Natural killer cell treated with Interleukin-12 subunit alpha and Interleukin-12 subunit beta and Interleukin-15 and Interleukin-18, amount 100 ng/mL, for 72 hours (primary cell): Measurements from ENCODE around the gene CCDC83. TPM values are rescaled to one million over a fixed set of nuclear protein-coding genes. Genes with fewer than 3 reads are reported as not detected.
A peak's percentile ranks its signal among the peaks of the same experiment; 100 is the strongest.
"Not testable (repeated sequence)": the region's sequence is repeated elsewhere in the genome, so short reads cannot be mapped to it uniquely, and the experiment has no call there.

Experiments used
- ATAC-seq, 2 donors: fragments of 150-1000 bp; cut with Tn5 transposase in 1 of 2; sonication (Bioruptor Pico), chemical (Tn5 transposase) in 1 of 2; 2 replicates each; pipeline ENCODE4 v1.10.0; 2021
- DNase-seq: peaks from one replicate; pipeline ENCODE4 v3.0.0; 2022; ENCODE audit warnings: low spot score
- H3K27ac Mint-ChIP-seq, 2 donors: 1 replicate in 1 of 2; 2 replicates in 1 of 2; pipeline ENCODE4 v1.8.0; 2022; ENCODE audit warnings: mixed read lengths in 2 of 2, mild to moderate bottlenecking in 1 of 2, moderate library complexity in 1 of 2
- H3K27me3 Mint-ChIP-seq, 2 donors: 1 replicate in 1 of 2; 2 replicates in 1 of 2; pipeline ENCODE4 v1.8.0; 2022; ENCODE audit warnings: mixed read lengths in 2 of 2
- H3K36me3 Mint-ChIP-seq: one replicate; pipeline ENCODE4 v1.8.0; 2022; ENCODE audit warnings: mixed read lengths
- H3K4me1 Mint-ChIP-seq, 2 donors: 1 replicate in 1 of 2; 2 replicates in 1 of 2; pipeline ENCODE4 v1.8.0; 2022; ENCODE audit warnings: low read depth in 2 of 2, mixed read lengths in 2 of 2, mild to moderate bottlenecking in 1 of 2
- H3K4me3 Mint-ChIP-seq: one replicate; pipeline ENCODE4 v1.8.0; 2022; ENCODE audit warnings: mixed read lengths
- H3K9me3 Mint-ChIP-seq: 2 replicates; pipeline ENCODE4 v1.8.0; 2022; ENCODE audit warnings: mixed read lengths
- total RNA-seq, 2 donors: library from RNA; stranded (reverse); gene quantifications; one replicate each; pipeline ENCODE4 v1.2.3, GENCODE V29; 2022

The CCDC83 gene
- total RNA-seq, 2 donors from 2014 or later = not detected

- no peaks in the 10 kb centered on the region for H3K27me3 Mint-ChIP-seq
- H3K36me3 Mint-ChIP-seq = peaks cover 9% of the 10 kb centered on the region
- H3K9me3 Mint-ChIP-seq = no peaks in the 10 kb centered on the region
- H3K27ac Mint-ChIP-seq = no peak overlapping the region
- ATAC-seq (no peak), DNase-seq (no peak)
- no peak overlapping the region for H3K4me3 Mint-ChIP-seq
- peaks cover 0 to 9% of the 10 kb centered on the region in 2 donors for H3K4me1 Mint-ChIP-seq
These were observed 7.7 kb upstream of the CCDC83 start for GRCh38 chr11:85847436-85847835.

GRCh38 chr11:85848006-85848405, 7.2 kb upstream of the CCDC83 start:
- DNase-seq (no peak), ATAC-seq (no peak)
- Mint-ChIP-seq H3K27me3 (no peaks in the 10 kb centered on the region), H3K4me1 (peaks cover 0 to 9% of the 10 kb centered on the region in 2 donors), H3K4me3 (no peak overlapping the region), H3K9me3 (no peaks in the 10 kb centered on the region), H3K36me3 (peaks cover 9% of the 10 kb centered on the region), H3K27ac (no peak overlapping the region)

DNA sequence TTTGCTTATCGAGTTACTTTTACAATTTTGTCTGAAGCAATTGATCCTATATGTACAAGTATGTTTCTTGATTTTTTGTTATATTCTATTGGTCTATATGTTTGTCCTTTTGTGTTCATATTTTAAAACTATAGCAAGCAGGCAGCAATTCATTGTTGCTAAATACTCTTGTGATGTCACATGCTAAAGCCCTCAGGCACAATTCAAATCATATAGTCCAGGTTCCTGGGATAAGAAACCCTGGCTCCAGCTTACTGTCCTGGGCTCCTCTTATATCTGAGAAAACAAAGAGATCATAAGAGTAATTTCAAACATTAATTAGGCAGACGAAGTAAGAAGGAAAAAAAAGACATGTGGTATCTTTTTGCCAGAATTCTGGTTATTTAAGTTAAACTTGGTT, 6.6 kb upstream of the CCDC83 start:
- peaks cover 9% of the 10 kb centered on the region for H3K36me3 Mint-ChIP-seq
- no peak for ATAC-seq
- H3K27ac Mint-ChIP-seq = no peak overlapping the region
- no peaks in the 10 kb centered on the region for H3K9me3 Mint-ChIP-seq
- peaks cover 0 to 9% of the 10 kb centered on the region in 2 donors for H3K4me1 Mint-ChIP-seq
- H3K4me3 Mint-ChIP-seq = no peak overlapping the region
- no peak for DNase-seq
- no peaks in the 10 kb centered on the region for H3K27me3 Mint-ChIP-seq

DNA sequence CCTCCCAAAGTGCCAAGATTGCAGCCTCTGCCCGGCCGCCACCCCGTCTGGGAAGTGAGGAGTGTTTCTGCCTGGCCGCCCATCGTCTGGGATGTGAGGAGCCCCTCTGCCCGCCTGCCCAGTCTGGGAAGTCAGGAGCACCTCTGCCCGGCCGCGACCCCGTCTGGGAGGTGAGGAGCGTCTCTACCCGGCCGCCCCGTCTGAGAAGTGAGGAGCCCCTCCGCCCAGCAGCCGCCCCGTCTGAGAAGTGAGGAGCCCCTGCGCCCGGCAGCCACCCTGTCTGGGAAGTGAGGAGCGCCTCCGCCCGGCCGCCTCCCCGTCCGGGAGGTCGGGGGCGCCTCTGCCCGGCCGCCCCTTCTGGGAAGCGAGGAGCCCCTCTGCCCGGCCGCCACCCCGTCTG, 2.4 kb upstream of the CCDC83 start:
- H3K9me3 Mint-ChIP-seq = not testable (repeated sequence)

GRCh38 chr11:85853541-85853940, 1.6 kb upstream of the CCDC83 start:
- not testable (repeated sequence) for H3K36me3 Mint-ChIP-seq, H3K27ac Mint-ChIP-seq, ATAC-seq, H3K27me3 Mint-ChIP-seq, DNase-seq, H3K9me3 Mint-ChIP-seq
- Mint-ChIP-seq H3K4me1 (peaks cover 10 to 12% of the 10 kb centered on the region in 2 donors), H3K4me3 (peak overlapping the region; percentile 91)

More for the DNA sequence above, 2.4 kb upstream of the CCDC83 start:
- not testable (repeated sequence) for H3K4me3 Mint-ChIP-seq, H3K27me3 Mint-ChIP-seq, H3K36me3 Mint-ChIP-seq, H3K27ac Mint-ChIP-seq, ATAC-seq, DNase-seq
- H3K4me1 Mint-ChIP-seq = peaks cover 10 to 12% of the 10 kb centered on the region in 2 donors

- Mint-ChIP-seq H3K4me1 (peaks cover 10 to 12% of the 10 kb centered on the region in 2 donors), H3K36me3 (peaks cover 9% of the 10 kb centered on the region), H3K27ac (peak overlapping the region; percentile 85 to 98), H3K9me3 (no peaks in the 10 kb centered on the region), H3K4me3 (peak overlapping the region; percentile 91), H3K27me3 (peaks cover 0 to under 1% of the 10 kb centered on the region in 2 donors)
- DNase-seq (no peak), ATAC-seq (no peak)
These were observed 999 bp upstream of the CCDC83 start for GRCh38 chr11:85854212-85854556.

- DNase-seq (peak; percentile 93), ATAC-seq (peak; percentile 98)
- Mint-ChIP-seq H3K4me3 (peak overlapping the region; percentile 91), H3K27ac (peak overlapping the region; percentile 85 to 98), H3K4me1 (peaks cover 10 to 12% of the 10 kb centered on the region in 2 donors), H3K27me3 (peaks cover 3 to 7% of the 10 kb centered on the region in 2 donors), H3K36me3 (peaks cover 9% of the 10 kb centered on the region), H3K9me3 (no peaks in the 10 kb centered on the region)
These were observed 434 bp upstream of the CCDC83 start for GRCh38 chr11:85854557-85855340.

GRCh38 chr11:85857098-85857497, 1.9 kb downstream of the CCDC83 start:
- Mint-ChIP-seq H3K27me3 (peaks cover 6 to 7% of the 10 kb centered on the region in 2 donors), H3K4me3 (no peak overlapping the region), H3K27ac (no peak overlapping the region), H3K36me3 (no peaks in the 10 kb centered on the region), H3K9me3 (no peaks in the 10 kb centered on the region), H3K4me1 (peaks cover 10 to 12% of the 10 kb centered on the region in 2 donors)
- ATAC-seq (no peak), DNase-seq (no peak)

GRCh38 chr11:85859541-85859940, 4.4 kb downstream of the CCDC83 start:
- not testable (repeated sequence) for DNase-seq, H3K4me3 Mint-ChIP-seq, H3K36me3 Mint-ChIP-seq, H3K9me3 Mint-ChIP-seq, H3K27ac Mint-ChIP-seq, H3K27me3 Mint-ChIP-seq, ATAC-seq, H3K4me1 Mint-ChIP-seq

GRCh38 chr11:85863855-85864254, 8.7 kb downstream of the CCDC83 start:
- no peak for DNase-seq
- Mint-ChIP-seq H3K4me3 (no peak overlapping the region), H3K27ac (no peak overlapping the region), H3K4me1 (no peaks in the 10 kb centered on the region), H3K36me3 (no peaks in the 10 kb centered on the region), H3K9me3 (no peaks in the 10 kb centered on the region), H3K27me3 (peaks cover 7 to 15% of the 10 kb centered on the region in 2 donors)
- no peak for ATAC-seq

- peaks cover 0 to 8% of the 10 kb centered on the region in 2 donors for H3K27me3 Mint-ChIP-seq
- H3K9me3 Mint-ChIP-seq = no peaks in the 10 kb centered on the region
- H3K4me3 Mint-ChIP-seq = no peak overlapping the region
- no peaks in the 10 kb centered on the region for H3K4me1 Mint-ChIP-seq
- ATAC-seq = no peak
- no peaks in the 10 kb centered on the region for H3K36me3 Mint-ChIP-seq
- no peak overlapping the region for H3K27ac Mint-ChIP-seq
- DNase-seq = no peak
These were observed 11.1 kb downstream of the CCDC83 start for GRCh38 chr11:85866137-85866827.

- no peak overlapping the region for H3K27ac Mint-ChIP-seq
- H3K4me3 Mint-ChIP-seq = no peak overlapping the region
- peaks cover 0 to 8% of the 10 kb centered on the region in 2 donors for H3K27me3 Mint-ChIP-seq
- DNase-seq = no peak
- H3K4me1 Mint-ChIP-seq = no peaks in the 10 kb centered on the region
- H3K9me3 Mint-ChIP-seq = no peaks in the 10 kb centered on the region
- ATAC-seq = no peak
- H3K36me3 Mint-ChIP-seq = no peaks in the 10 kb centered on the region
These were observed 12.6 kb downstream of the CCDC83 start for GRCh38 chr11:85867751-85868150.

DNA sequence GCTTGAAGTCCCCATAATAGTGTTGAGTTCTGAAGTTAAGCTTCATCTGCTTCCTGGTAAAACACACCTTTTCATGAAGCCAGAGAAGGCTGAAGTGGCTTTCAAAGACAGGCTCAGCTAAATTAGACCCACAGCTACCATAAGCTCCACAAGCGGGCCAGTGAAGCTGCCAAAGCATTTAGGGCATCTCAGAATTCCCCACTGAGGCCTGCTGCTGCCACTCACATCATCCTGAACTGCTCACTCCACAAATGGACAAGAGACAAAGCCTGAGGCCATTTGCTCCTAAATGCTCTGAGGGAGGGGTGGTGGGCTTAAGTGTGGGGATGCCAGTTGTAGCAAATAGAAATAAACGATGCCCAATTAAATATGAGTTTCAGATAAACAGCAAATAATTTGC, 14.6 kb downstream of the CCDC83 start:
- Mint-ChIP-seq H3K36me3 (no peaks in the 10 kb centered on the region), H3K27me3 (peaks cover 0 to 3% of the 10 kb centered on the region in 2 donors), H3K9me3 (no peaks in the 10 kb centered on the region), H3K4me3 (no peak overlapping the region), H3K4me1 (no peaks in the 10 kb centered on the region), H3K27ac (no peak overlapping the region)
- ATAC-seq (no peak), DNase-seq (no peak)

DNA sequence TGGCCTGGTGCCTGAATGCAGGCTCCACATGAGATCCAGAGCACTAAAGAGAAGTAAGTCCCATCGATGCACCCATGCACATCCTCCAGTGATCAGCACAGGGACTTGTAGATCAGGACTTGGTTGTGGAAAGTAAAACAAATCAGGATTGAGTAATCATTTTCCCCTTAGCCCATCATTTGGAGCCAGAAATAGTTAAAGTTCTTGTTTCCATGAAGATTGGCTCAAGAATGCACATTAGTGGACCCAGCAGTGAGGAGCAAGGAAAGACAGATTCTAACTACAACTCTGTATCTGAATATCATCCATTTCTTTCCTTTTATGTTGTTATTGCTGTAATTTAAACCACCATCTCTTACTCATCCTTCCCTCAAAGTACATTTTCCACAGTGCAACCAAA, 19.1 kb downstream of the CCDC83 start:
- no peak overlapping the region for H3K27ac Mint-ChIP-seq
- peaks cover 5 to 9% of the 10 kb centered on the region in 2 donors for H3K4me1 Mint-ChIP-seq
- DNase-seq = no peak
- no peak overlapping the region for H3K4me3 Mint-ChIP-seq
- no peaks in the 10 kb centered on the region for H3K9me3 Mint-ChIP-seq
- peaks cover 8% of the 10 kb centered on the region in 2 donors for H3K27me3 Mint-ChIP-seq
- no peaks in the 10 kb centered on the region for H3K36me3 Mint-ChIP-seq
- ATAC-seq = no peak
